Activated CD4-positive, alpha-beta memory T cell treated with anti-CD3 and anti-CD28 coated beads, Interleukin-2, amount 10 ng/mL, durations not matched to agents 7 days and 5 days (primary cell): ENCODE results near the gene PDXDC1. TPM values are rescaled to one million over a fixed set of nuclear protein-coding genes. Genes with fewer than 3 reads are reported as not detected.
A peak's percentile ranks its signal among the peaks of the same experiment; 100 is the strongest.
"Not testable (repeated sequence)": the region's sequence is repeated elsewhere in the genome, so short reads cannot be mapped to it uniquely, and the experiment has no call there.

Experiments
- CTCF ChIA-PET: fragments of 350-600 bp; sonication (Branson Sonifier 250); formaldehyde crosslinking; loops from one replicate; lab custom pipeline; 2021; ENCODE audit warnings: antibody characterized with exemption, inconsistent platforms; lab: Charles Lee
- POLR2A ChIA-PET: fragments of 350-600 bp; sonication (Branson Sonifier 250); formaldehyde crosslinking; loops from one replicate; lab custom pipeline; 2021; ENCODE audit warnings: antibody characterized with exemption; lab: Charles Lee
- DNase-seq: peaks from one replicate; pipeline ENCODE4 v3.0.0-alpha.2; 2020
- H3K27ac Mint-ChIP-seq: one replicate; pipeline ENCODE4 v1.8.0; 2021; ENCODE audit warnings: mild to moderate bottlenecking, mixed read lengths
- H3K27me3 Mint-ChIP-seq: one replicate; pipeline ENCODE4 v1.8.0; 2021; ENCODE audit warnings: mixed read lengths
- H3K36me3 Mint-ChIP-seq: one replicate; pipeline ENCODE4 v1.8.0; 2021; ENCODE audit warnings: low read depth, mixed read lengths
- H3K4me1 Mint-ChIP-seq: one replicate; pipeline ENCODE4 v1.8.0; 2021; ENCODE audit warnings: mixed read lengths
- H3K4me3 Mint-ChIP-seq: one replicate; pipeline ENCODE4 v1.8.0; 2021; ENCODE audit warnings: mild to moderate bottlenecking, mixed read lengths
- H3K9me3 Mint-ChIP-seq: one replicate; pipeline ENCODE4 v1.8.0; 2021; ENCODE audit warnings: mixed read lengths
- total RNA-seq, 2 experiments: library from RNA; stranded (reverse); gene quantifications; one replicate each; pipeline ENCODE4 v1.2.3, GENCODE V29; 2021

Gene PDXDC1
- total RNA-seq, 2 experiments from 2014 or later = 50.1 to 53.4 TPM

GRCh38 chr16:15028345-15028715 is 53.5 kb downstream of the PDXDC1 start:
- H3K27me3 Mint-ChIP-seq, CTCF ChIA-PET, H3K27ac Mint-ChIP-seq, DNase-seq, H3K9me3 Mint-ChIP-seq, H3K4me3 Mint-ChIP-seq, POLR2A ChIA-PET: not testable (repeated sequence)
- peaks cover 15% of the 10 kb centered on the region for H3K4me1 Mint-ChIP-seq
- H3K36me3 Mint-ChIP-seq = peaks cover 44% of the 10 kb centered on the region

GRCh38 chr16:15028801-15029698 is 54.2 kb downstream of the PDXDC1 start:
- DNase-seq = peak; percentile 16
- H3K9me3 Mint-ChIP-seq, H3K4me3 Mint-ChIP-seq, POLR2A ChIA-PET, H3K27me3 Mint-ChIP-seq, H3K27ac Mint-ChIP-seq, CTCF ChIA-PET: not testable (repeated sequence)
- peaks cover 47% of the 10 kb centered on the region for H3K36me3 Mint-ChIP-seq
- H3K4me1 Mint-ChIP-seq = peaks cover 15% of the 10 kb centered on the region

DNA sequence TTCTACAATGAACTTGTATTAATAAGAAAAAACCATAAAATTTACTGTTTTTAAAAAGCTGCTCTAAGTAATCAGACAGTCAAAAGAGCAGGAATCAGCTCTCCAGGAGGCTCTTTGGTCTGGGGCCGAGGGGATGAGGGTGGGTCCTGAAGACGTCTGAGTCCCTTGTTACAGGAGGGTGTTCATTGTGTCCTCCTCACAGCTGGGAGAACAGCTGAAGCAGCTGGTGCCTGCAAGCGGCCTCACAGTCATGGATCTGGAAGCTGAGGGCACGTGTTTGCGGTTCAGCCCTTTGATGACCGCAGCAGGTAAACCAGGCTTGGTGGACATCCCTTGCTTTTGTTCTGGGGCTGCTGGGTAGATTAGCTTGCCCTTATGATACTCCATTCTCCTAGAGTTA is 54.9 kb downstream of the PDXDC1 start:
- Mint-ChIP-seq H3K36me3 (peaks cover 50% of the 10 kb centered on the region), H3K4me1 (peaks cover 15% of the 10 kb centered on the region)
- H3K27ac Mint-ChIP-seq, CTCF ChIA-PET, DNase-seq, POLR2A ChIA-PET, H3K27me3 Mint-ChIP-seq, H3K4me3 Mint-ChIP-seq, H3K9me3 Mint-ChIP-seq: not testable (repeated sequence)

GRCh38 chr16:15031179-15031578 is 56.4 kb downstream of the PDXDC1 start:
- Mint-ChIP-seq H3K9me3 (no peaks in the 10 kb centered on the region), H3K27me3 (no peaks in the 10 kb centered on the region), H3K4me3 (no peak overlapping the region), H3K36me3 (peaks cover 50% of the 10 kb centered on the region), H3K4me1 (peaks cover 11% of the 10 kb centered on the region), H3K27ac (peak overlapping the region; percentile 72)
- ChIA-PET POLR2A (no interaction called here), CTCF (no interaction called here)
- no peak for DNase-seq

DNA sequence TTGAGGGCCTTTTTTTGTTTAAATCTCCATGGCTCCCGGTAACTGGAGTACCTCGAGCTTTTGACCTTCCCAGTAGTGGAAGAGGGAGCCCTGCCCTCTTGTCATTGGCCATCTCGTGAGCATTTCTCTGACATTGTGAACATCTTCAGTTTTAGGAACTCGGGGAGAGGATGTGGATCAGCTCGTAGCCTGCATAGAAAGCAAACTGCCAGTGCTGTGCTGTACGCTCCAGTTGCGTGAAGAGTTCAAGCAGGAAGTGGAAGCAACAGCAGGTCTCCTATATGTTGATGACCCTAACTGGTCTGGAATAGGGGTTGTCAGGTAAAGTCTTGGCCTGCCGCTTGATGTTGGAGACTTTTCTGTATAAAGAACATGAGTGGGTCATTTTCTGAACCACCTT is 56.8 kb downstream of the PDXDC1 start:
- peaks cover 54% of the 10 kb centered on the region for H3K36me3 Mint-ChIP-seq
- H3K27ac Mint-ChIP-seq = peak overlapping the region; percentile 72
- no peaks in the 10 kb centered on the region for H3K27me3 Mint-ChIP-seq
- DNase-seq = no peak
- POLR2A ChIA-PET = no interaction called here
- peaks cover 11% of the 10 kb centered on the region for H3K4me1 Mint-ChIP-seq
- H3K4me3 Mint-ChIP-seq = no peak overlapping the region
- no peaks in the 10 kb centered on the region for H3K9me3 Mint-ChIP-seq
- CTCF ChIA-PET = no interaction called here

DNA sequence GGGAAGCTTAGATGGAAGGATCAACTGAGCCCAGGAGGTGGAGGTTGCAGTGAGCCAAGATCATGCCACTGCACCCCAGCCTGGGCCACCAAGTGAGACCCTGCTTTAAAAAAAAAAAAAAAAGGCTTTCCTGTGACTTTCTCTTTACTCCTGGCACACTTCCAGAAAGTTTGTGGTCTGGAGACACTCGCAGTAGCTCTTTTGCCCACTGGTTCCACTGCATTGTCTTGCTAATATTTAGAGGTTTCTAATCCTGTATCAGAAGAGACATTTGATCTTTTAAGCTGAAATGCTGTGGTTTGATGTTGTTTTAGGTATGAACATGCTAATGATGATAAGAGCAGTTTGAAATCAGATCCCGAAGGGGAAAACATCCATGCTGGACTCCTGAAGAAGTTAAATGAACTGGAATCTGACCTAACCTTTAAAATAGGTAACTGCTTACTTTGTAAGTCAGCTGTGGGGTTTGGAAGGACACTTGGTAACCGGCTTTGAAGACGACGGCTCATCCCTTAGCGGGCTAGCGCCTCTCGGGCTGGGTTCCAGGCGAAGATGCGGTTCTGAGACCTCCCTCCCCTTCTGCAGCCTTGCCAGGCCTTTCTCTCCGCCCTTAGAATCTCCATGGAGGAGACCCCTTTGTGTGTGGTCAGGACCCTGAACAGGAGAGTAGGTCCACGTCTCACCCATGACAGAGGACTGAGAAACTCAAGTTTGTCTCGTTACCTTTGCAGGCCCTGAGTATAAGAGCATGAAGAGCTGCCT is 57.9 kb downstream of the PDXDC1 start:
- Mint-ChIP-seq H3K4me3 (no peak overlapping the region), H3K27ac (no peak overlapping the region), H3K4me1 (peaks cover 11% of the 10 kb centered on the region), H3K27me3 (no peaks in the 10 kb centered on the region), H3K9me3 (no peaks in the 10 kb centered on the region), H3K36me3 (peaks cover 61% of the 10 kb centered on the region)
- ChIA-PET POLR2A (no interaction called here), CTCF (interaction anchor here (1.8 kb wide), 1 partner anchor 40 kb away, joined by 7 read pairs; no protein-coding TSS in a partner anchor)
- DNase-seq = no peak

DNA sequence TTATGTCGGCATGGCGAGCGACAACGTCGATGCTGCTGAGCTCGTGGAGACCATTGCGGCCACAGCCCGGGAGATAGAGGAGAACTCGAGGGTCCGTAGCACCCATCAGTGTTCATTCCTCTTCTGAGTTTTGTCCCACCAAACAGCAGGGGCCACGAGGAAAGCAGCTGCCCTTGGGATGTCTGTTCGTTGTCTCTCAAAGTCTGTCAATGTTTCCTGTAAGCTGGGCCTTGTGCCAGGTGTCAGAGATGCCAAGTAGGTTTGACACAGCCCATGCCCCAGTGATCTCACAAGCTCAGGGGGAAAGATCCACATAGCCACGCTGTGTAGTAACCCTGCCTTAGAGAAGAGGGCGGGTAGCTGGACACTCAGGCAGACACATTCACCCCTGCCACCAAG is 58.5 kb downstream of the PDXDC1 start:
- Mint-ChIP-seq H3K36me3 (peaks cover 60% of the 10 kb centered on the region), H3K27me3 (no peaks in the 10 kb centered on the region), H3K4me3 (no peak overlapping the region)

GRCh38 chr16:15034266-15035162 is 59.7 kb downstream of the PDXDC1 start:
- CTCF ChIA-PET = no interaction called here
- H3K36me3 Mint-ChIP-seq = peaks cover 67% of the 10 kb centered on the region
- H3K27me3 Mint-ChIP-seq = no peaks in the 10 kb centered on the region
- no peak overlapping the region for H3K4me3 Mint-ChIP-seq
- POLR2A ChIA-PET = no interaction called here
- H3K4me1 Mint-ChIP-seq = peaks cover 11% of the 10 kb centered on the region
- H3K9me3 Mint-ChIP-seq = no peaks in the 10 kb centered on the region
- no peak for DNase-seq
- no peak overlapping the region for H3K27ac Mint-ChIP-seq

More for the DNA sequence above, 58.5 kb downstream of the PDXDC1 start:
- H3K27ac Mint-ChIP-seq = no peak overlapping the region
- DNase-seq = no peak
- H3K9me3 Mint-ChIP-seq = no peaks in the 10 kb centered on the region
- POLR2A ChIA-PET = no interaction called here
- peaks cover 11% of the 10 kb centered on the region for H3K4me1 Mint-ChIP-seq
- CTCF ChIA-PET = interaction anchor here (1.8 kb wide), 1 partner anchor 39 kb away, joined by 7 read pairs; no protein-coding TSS in a partner anchor

- no peak for DNase-seq
- H3K4me3 Mint-ChIP-seq = no peak overlapping the region
- H3K36me3 Mint-ChIP-seq = peaks cover 73% of the 10 kb centered on the region
- no peaks in the 10 kb centered on the region for H3K9me3 Mint-ChIP-seq
- H3K4me1 Mint-ChIP-seq = peaks cover 11% of the 10 kb centered on the region
- ChIA-PET CTCF (no interaction called here), POLR2A (interaction anchor here (2.1 kb wide), 1 partner anchor 20 kb away, joined by 4 read pairs; no protein-coding TSS in a partner anchor)
- no peaks in the 10 kb centered on the region for H3K27me3 Mint-ChIP-seq
- no peak overlapping the region for H3K27ac Mint-ChIP-seq
Measured at GRCh38 chr16:15035163-15035729, 60.4 kb downstream of the PDXDC1 start.

- Mint-ChIP-seq H3K9me3 (no peaks in the 10 kb centered on the region), H3K27ac (no peak overlapping the region), H3K36me3 (peaks cover 62% of the 10 kb centered on the region), H3K27me3 (no peaks in the 10 kb centered on the region), H3K4me3 (no peak overlapping the region), H3K4me1 (peaks cover 4% of the 10 kb centered on the region)
- CTCF ChIA-PET = no interaction called here
- no peak for DNase-seq
- POLR2A ChIA-PET = interaction anchor here (1.6 to 2.1 kb wide), 2 partner anchors 18 to 20 kb away, joined by 4 read pairs; no protein-coding TSS in a partner anchor
Measured at GRCh38 chr16:15037003-15037402, 62.2 kb downstream of the PDXDC1 start.

GRCh38 chr16:15037745-15038144 is 62.9 kb downstream of the PDXDC1 start:
- Mint-ChIP-seq H3K27me3 (no peaks in the 10 kb centered on the region), H3K9me3 (no peaks in the 10 kb centered on the region), H3K4me1 (peaks cover 4% of the 10 kb centered on the region), H3K36me3 (peaks cover 56% of the 10 kb centered on the region), H3K27ac (no peak overlapping the region), H3K4me3 (no peak overlapping the region)
- no peak for DNase-seq
- ChIA-PET CTCF (no interaction called here), POLR2A (no interaction called here)

DNA sequence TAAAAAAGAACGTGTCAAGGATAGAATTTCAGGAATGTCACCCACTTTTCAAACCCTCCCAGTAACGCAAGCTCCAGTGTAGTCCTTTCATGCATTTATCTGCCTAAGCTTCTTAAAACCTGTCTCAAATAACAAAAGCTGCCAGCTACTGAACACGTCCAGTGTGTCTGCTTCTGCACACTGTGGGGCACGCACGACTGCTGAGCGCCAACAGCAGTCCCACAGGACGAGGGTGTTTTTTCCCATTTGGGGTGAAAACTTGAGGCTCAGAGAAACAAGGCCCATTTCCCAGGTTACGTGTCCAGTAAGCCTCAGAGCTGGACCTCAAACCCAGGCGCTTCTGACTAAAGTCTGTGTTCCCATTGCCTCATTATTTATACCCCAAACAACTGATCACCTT is 63.9 kb downstream of the PDXDC1 start:
- Mint-ChIP-seq H3K27ac (no peak overlapping the region), H3K36me3 (peaks cover 54% of the 10 kb centered on the region)

More for the DNA sequence above, 63.9 kb downstream of the PDXDC1 start:
- Mint-ChIP-seq H3K9me3 (no peaks in the 10 kb centered on the region), H3K4me3 (no peak overlapping the region), H3K4me1 (peaks cover 4% of the 10 kb centered on the region), H3K27me3 (no peaks in the 10 kb centered on the region)
- DNase-seq = no peak
- ChIA-PET CTCF (no interaction called here), POLR2A (interaction anchor here (0.5 kb wide), 1 partner anchor 630 kb away, joined by 3 read pairs; no protein-coding TSS in a partner anchor)
